HepG2 (cell line): ENCODE data around the gene IRAK2. TPM values are rescaled to one million over a fixed set of nuclear protein-coding genes. Genes with fewer than 3 reads are reported as not detected.

Source experiments
- BATF2 ChIP-seq: sonication (generic); formaldehyde crosslinking; IDR thresholded peaks from 2 replicates; pipeline ENCODE4 v1.8.0; 2022; ENCODE audit warnings: mild to moderate bottlenecking, missing genetic modification reagents, moderate library complexity
- FOXO1 ChIP-seq: sonication (generic); formaldehyde crosslinking; IDR thresholded peaks from 2 replicates; pipeline ENCODE4 v1.4.0; 2020; ENCODE audit warnings: missing genetic modification reagents
- FOXP1 ChIP-seq, 2 experiments: fragments of 450-650 bp in 1 of 2; IDR thresholded peaks; 2 replicates each; pipeline ENCODE4 v1.6.1; 2017 to 2018; ENCODE audit warnings: antibody characterized with exemption in 1 of 2
- GLI4 ChIP-seq: sonication (generic); formaldehyde crosslinking; IDR thresholded peaks from 2 replicates; pipeline ENCODE4 v1.5.1; 2020; ENCODE audit warnings: missing genetic modification reagents, mild to moderate bottlenecking, moderate library complexity, borderline replicate concordance
- HNF4G ChIP-seq, 2 experiments: sonication (generic) in 1 of 2; formaldehyde crosslinking in 1 of 2; IDR thresholded peaks; 2 replicates each; pipeline versions ENCODE4 v1.4.0 to v1.6.1; 2011 to 2020; ENCODE audit warnings: borderline replicate concordance in 2 of 2, low read depth in 2 of 2, mild to moderate bottlenecking in 2 of 2, low read length in 1 of 2, missing genetic modification reagents in 1 of 2, moderate library complexity in 1 of 2
- PLRG1 ChIP-seq: fragments of 450-650 bp; conservative IDR thresholded peaks from 2 replicates; pipeline ENCODE4 v1.6.1; 2016
- PRDM15 ChIP-seq: sonication (generic); formaldehyde crosslinking; IDR thresholded peaks from 2 replicates; pipeline ENCODE4 v1.4.0; 2020; ENCODE audit warnings: missing genetic modification reagents
- PRMT3 ChIP-seq: sonication (generic); formaldehyde crosslinking; IDR thresholded peaks from 2 replicates; pipeline ENCODE4 v1.8.1; 2022; ENCODE audit warnings: low read depth, mild to moderate bottlenecking, moderate library complexity, missing genetic modification reagents, borderline replicate concordance
- SCMH1 ChIP-seq: sonication (generic); formaldehyde crosslinking; IDR thresholded peaks from 2 replicates; pipeline ENCODE4 v1.9.0; 2021; ENCODE audit warnings: missing genetic modification reagents, mild to moderate bottlenecking, borderline replicate concordance
- ZBTB44 ChIP-seq: sonication (generic); formaldehyde crosslinking; IDR thresholded peaks from 2 replicates; pipeline ENCODE4 v1.4.0; 2020; ENCODE audit warnings: missing genetic modification reagents
- ZFP82 ChIP-seq: sonication (generic); formaldehyde crosslinking; IDR thresholded peaks from 2 replicates; pipeline ENCODE4 v1.5.1; 2020; ENCODE audit warnings: mild to moderate bottlenecking, missing genetic modification reagents, borderline replicate concordance
- ZFP90 ChIP-seq: sonication (generic); formaldehyde crosslinking; IDR thresholded peaks from 2 replicates; pipeline ENCODE4 v1.8.0; 2022; ENCODE audit warnings: missing genetic modification reagents, mild to moderate bottlenecking, inconsistent platforms, borderline replicate concordance
- ZKSCAN8 ChIP-seq: IDR thresholded peaks from 2 replicates; pipeline ENCODE4 v1.6.1; 2016; ENCODE audit warnings: borderline replicate concordance, missing genetic modification reagents, missing compliant biosample characterization
- ZNF251 ChIP-seq: sonication (generic); formaldehyde crosslinking; IDR thresholded peaks from 2 replicates; pipeline ENCODE4 v1.9.0; 2021; ENCODE audit warnings: mild to moderate bottlenecking, missing genetic modification reagents
- ZNF333 ChIP-seq: sonication (generic); formaldehyde crosslinking; IDR thresholded peaks from 2 replicates; pipeline ENCODE4 v1.4.0; 2020; ENCODE audit warnings: mild to moderate bottlenecking, missing genetic modification reagents, borderline replicate concordance
- ZNF619 ChIP-seq: sonication (generic); formaldehyde crosslinking; IDR thresholded peaks from 2 replicates; pipeline ENCODE4 v1.4.0; 2020; ENCODE audit warnings: mild to moderate bottlenecking, missing genetic modification reagents
- ZNF639 ChIP-seq: conservative IDR thresholded peaks from 2 replicates; pipeline ENCODE4 v1.6.1; 2018; ENCODE audit warnings: missing genetic modification reagents
- ZZZ3 ChIP-seq: sonication (generic); formaldehyde crosslinking; IDR thresholded peaks from 2 replicates; pipeline ENCODE4 v1.4.0; 2020; ENCODE audit warnings: missing genetic modification reagents, mild to moderate bottlenecking, borderline replicate concordance
- polyA plus RNA-seq, 8 experiments: library from polyadenylated mRNA; depleted of rRNA in 3 of 8; stranded (reverse) in 7 of 8; unstranded in 1 of 8; fragments of >200 nt; fragmentation: Illumina TruSeq in 4 of 8; extraction: Trizol in 4 of 8; gene quantifications; 2 replicates each; pipeline versions ENCODE4 v1.2.1 to v1.2.3, GENCODE V29; 2011 to 2016; ENCODE audit warnings: low read depth in 4 of 8, missing spikeins in 1 of 8, mixed read lengths in 1 of 8; ENCODE audit not compliant: insufficient read depth in 1 of 8
- total RNA-seq, 5 experiments: library from RNA; depleted of rRNA; stranded (reverse); fragments of >200 nt; fragmentation: Illumina TruSeq; extraction: Trizol; gene quantifications; 2 replicates each; pipeline ENCODE4 v1.2.3, GENCODE V29; 2016; ENCODE audit warnings: low read depth in 1 of 5
- TF ChIP-seq, protein P1 (sequence below): IDR thresholded peaks from 2 replicates; pipeline ENCODE4 v1.6.1; 2018; ENCODE audit warnings: missing genetic modification reagents, mild to moderate bottlenecking, missing compliant biosample characterization

IRAK2 gene
- total and polyA plus RNA-seq, 2 of the 13 experiments (the other 11 are each of a cell fraction or from before 2014, with no cell fraction given), result 13.1 to 23.3 TPM

DNA sequence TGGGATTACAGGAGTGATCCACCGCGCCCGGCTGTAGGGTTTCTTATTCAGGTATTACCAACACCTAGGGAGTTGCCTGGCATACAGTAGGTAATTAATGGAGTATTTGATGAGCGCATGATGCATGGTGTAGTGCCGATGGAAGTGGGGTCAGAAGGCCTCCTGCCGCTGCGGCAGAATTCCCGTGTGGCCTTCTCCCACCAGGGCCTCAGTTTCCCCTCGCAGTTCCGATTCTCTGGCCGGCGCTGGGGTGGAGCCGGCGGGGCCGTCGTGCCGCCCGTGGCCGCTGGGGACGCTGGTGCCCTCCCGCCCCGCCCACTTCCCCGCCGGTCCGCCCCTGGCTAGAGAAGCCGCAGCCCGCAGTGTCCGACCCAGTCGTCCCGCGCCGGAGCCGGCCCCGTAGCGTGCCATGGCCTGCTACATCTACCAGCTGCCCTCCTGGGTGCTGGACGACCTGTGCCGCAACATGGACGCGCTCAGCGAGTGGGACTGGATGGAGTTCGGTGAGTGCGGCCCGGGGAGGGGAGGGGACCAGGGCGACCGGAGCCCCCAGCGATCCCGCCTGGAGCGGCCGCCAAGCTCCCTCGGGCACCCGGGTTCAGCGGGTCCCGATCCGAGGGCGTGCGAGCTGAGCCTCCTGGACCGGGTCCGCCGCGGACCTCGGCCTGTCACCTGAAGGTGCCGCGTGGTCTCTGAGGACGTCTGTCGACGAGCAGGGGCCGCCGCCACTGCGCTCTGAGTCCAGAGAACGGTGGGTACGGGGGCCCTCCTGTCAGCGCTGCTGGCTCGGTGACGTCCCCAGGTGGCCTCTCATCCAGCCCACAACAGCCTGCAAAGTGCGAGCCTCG lies at the start of gene IRAK2 (continued):
- TF ChIP-seq, protein P1, sequence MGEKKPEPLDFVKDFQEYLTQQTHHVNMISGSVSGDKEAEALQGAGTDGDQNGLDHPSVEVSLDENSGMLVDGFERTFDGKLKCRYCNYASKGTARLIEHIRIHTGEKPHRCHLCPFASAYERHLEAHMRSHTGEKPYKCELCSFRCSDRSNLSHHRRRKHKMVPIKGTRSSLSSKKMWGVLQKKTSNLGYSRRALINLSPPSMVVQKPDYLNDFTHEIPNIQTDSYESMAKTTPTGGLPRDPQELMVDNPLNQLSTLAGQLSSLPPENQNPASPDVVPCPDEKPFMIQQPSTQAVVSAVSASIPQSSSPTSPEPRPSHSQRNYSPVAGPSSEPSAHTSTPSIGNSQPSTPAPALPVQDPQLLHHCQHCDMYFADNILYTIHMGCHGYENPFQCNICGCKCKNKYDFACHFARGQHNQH, result 0 out of 2 replicates have a peak, but pooled peaks have one; percentile 53
- TF ChIP-seq SCMH1 (no peak), ZFP82 (no peak), ZNF639 (no peak), FOXP1 (IDR thresholded peaks at IDR 0.05) (no peak), FOXP1 (CRISPR knock-in tag; IDR thresholded peaks at IDR 0.05) (no peak), ZZZ3 (CRISPR knock-in tag) (no peak), FOXO1 (0 out of 2 replicates have a peak, but pooled peaks have one; percentile 7), PRMT3 (CRISPR knock-in tag) (0 out of 2 replicates have a peak, but pooled peaks have one; percentile 58), ZNF333 (CRISPR knock-in tag) (no peak), ZFP90 (CRISPR knock-in tag) (peak; percentile 70; the same call in 1 of the 2 replicates), GLI4 (CRISPR knock-in tag) (0 out of 2 replicates have a peak, but pooled peaks have one; percentile 22), PLRG1 (no peak), BATF2 (CRISPR knock-in tag) (0 out of 2 replicates have a peak, but pooled peaks have one; percentile 58), ZNF251 (CRISPR knock-in tag) (no peak), ZKSCAN8 (CRISPR knock-in tag) (no peak), HNF4G (IDR thresholded peaks at IDR 0.05; ENCODE audit: borderline replicate concordance, low read depth, low read length) (no peak), HNF4G (CRISPR knock-in tag; IDR thresholded peaks at IDR 0.05; ENCODE audit: borderline replicate concordance, low read depth) (0 out of 2 replicates have a peak, but pooled peaks have one; percentile 12), ZNF619 (CRISPR knock-in tag) (peak; percentile 49; the same call in 1 of the 2 replicates), PRDM15 (CRISPR knock-in tag) (no peak), ZBTB44 (CRISPR knock-in tag) (no peak)
